Measurements from ENCODE around the gene ZC3H12D.

The ZC3H12D gene

GRCh38 chr6:149484733-149485700 lies at the start of gene ZC3H12D:
ZC3H12D (minus strand) TSS chr6:149485014; CDS start chr6:149474543, 10,471 bp downstream.
- TF ChIP-seq BACH2 (CRISPR knock-in tag; IDR thresholded peaks at IDR 0.05; ENCODE audit: borderline replicate concordance): no peak
- no peak for TF ChIP-seq ZNF8 (CRISPR knock-in tag; IDR thresholded peaks at IDR 0.05)
- no peak for TF ChIP-seq ISL1 (CRISPR knock-in tag; IDR thresholded peaks at IDR 0.05)
- no peak for TF ChIP-seq ZNF70 (CRISPR knock-in tag; IDR thresholded peaks at IDR 0.05)
- TF ChIP-seq GLIS3 (CRISPR knock-in tag; IDR thresholded peaks at IDR 0.05): no peak
- TF ChIP-seq ESRRG (CRISPR knock-in tag; IDR thresholded peaks at IDR 0.05): no peak
- no peak for TF ChIP-seq ZFP3 (CRISPR knock-in tag; IDR thresholded peaks at IDR 0.05)
- no peak for TF ChIP-seq PPARA (CRISPR knock-in tag; IDR thresholded peaks at IDR 0.05; ENCODE audit: borderline replicate concordance)
- TF ChIP-seq ZNF565 (CRISPR knock-in tag; conservative IDR thresholded peaks at IDR 0.05; ENCODE audit: low read depth): no peak
- no peak for TF ChIP-seq TOX (CRISPR knock-in tag; IDR thresholded peaks at IDR 0.05; ENCODE audit: borderline replicate concordance)
- TF ChIP-seq TCF4 (CRISPR knock-in tag; IDR thresholded peaks at IDR 0.05; ENCODE audit: borderline replicate concordance): no peak
- no peak for TF ChIP-seq POU6F1 (CRISPR knock-in tag; IDR thresholded peaks at IDR 0.05; ENCODE audit: borderline replicate concordance, low read depth)
- no peak for TF ChIP-seq OSR1 (CRISPR knock-in tag; IDR thresholded peaks at IDR 0.05)
- TF ChIP-seq ZFP30 (CRISPR knock-in tag; IDR thresholded peaks at IDR 0.05): no peak
- no peak for TF ChIP-seq TSHZ2 (CRISPR knock-in tag; IDR thresholded peaks at IDR 0.05)
- TF ChIP-seq CSDC2 (CRISPR knock-in tag; IDR thresholded peaks at IDR 0.05): no peak
- no peak for TF ChIP-seq RARB (CRISPR knock-in tag; IDR thresholded peaks at IDR 0.05)
- ATAC-seq: no peak

GRCh38 chr6:149529650-149530049 lies 44.8 kb upstream of the ZC3H12D start:
- ATAC-seq: no peak
- no peak for TF ChIP-seq BACH2 (CRISPR knock-in tag; IDR thresholded peaks at IDR 0.05; ENCODE audit: borderline replicate concordance)
- no peak for TF ChIP-seq ARNTL (CRISPR knock-in tag; IDR thresholded peaks at IDR 0.05; ENCODE audit: borderline replicate concordance, low read depth)
- no peak for TF ChIP-seq ZC3H10 (CRISPR knock-in tag; IDR thresholded peaks at IDR 0.05)
- TF ChIP-seq ISL1 (CRISPR knock-in tag; IDR thresholded peaks at IDR 0.05): no peak
- TF ChIP-seq ZNF8 (CRISPR knock-in tag; IDR thresholded peaks at IDR 0.05): no peak
- no peak for TF ChIP-seq ZNF70 (CRISPR knock-in tag; IDR thresholded peaks at IDR 0.05)
- TF ChIP-seq CSDC2 (CRISPR knock-in tag; IDR thresholded peaks at IDR 0.05): no peak
- no peak for TF ChIP-seq ZFP30 (CRISPR knock-in tag; IDR thresholded peaks at IDR 0.05)
- no peak for TF ChIP-seq CSRNP3 (CRISPR knock-in tag; IDR thresholded peaks at IDR 0.05)
- TF ChIP-seq POU6F1 (CRISPR knock-in tag; IDR thresholded peaks at IDR 0.05; ENCODE audit: borderline replicate concordance, low read depth): no peak
- TF ChIP-seq TCF4 (CRISPR knock-in tag; IDR thresholded peaks at IDR 0.05; ENCODE audit: borderline replicate concordance): no peak

GRCh38 chr6:149515494-149515893 lies 30.7 kb upstream of the ZC3H12D start:
- ATAC-seq: no peak
- TF ChIP-seq CREB5 (CRISPR knock-in tag; IDR thresholded peaks at IDR 0.05; ENCODE audit: low read depth) (no peak), ISL1 (CRISPR knock-in tag; IDR thresholded peaks at IDR 0.05) (no peak), PPARA (CRISPR knock-in tag; IDR thresholded peaks at IDR 0.05; ENCODE audit: borderline replicate concordance) (no peak), OSR1 (CRISPR knock-in tag; IDR thresholded peaks at IDR 0.05) (no peak), RARB (CRISPR knock-in tag; IDR thresholded peaks at IDR 0.05) (no peak), SNAI2 (CRISPR knock-in tag; IDR thresholded peaks at IDR 0.05) (no peak), CSDC2 (CRISPR knock-in tag; IDR thresholded peaks at IDR 0.05) (no peak), PATZ1 (CRISPR knock-in tag; IDR thresholded peaks at IDR 0.05; ENCODE audit: borderline replicate concordance) (no peak), ZNF8 (CRISPR knock-in tag; IDR thresholded peaks at IDR 0.05) (no peak), ZC3H10 (CRISPR knock-in tag; IDR thresholded peaks at IDR 0.05) (no peak)

Measured in SK-N-SH treated with all-trans-retinoic acid at 6 μM for 48 hours (cell line).